ENCODE results near the gene TK2. TPM values are rescaled to one million over a fixed set of nuclear protein-coding genes. Genes with fewer than 3 reads are reported as not detected.

Gene TK2
- total and polyA plus RNA-seq, 2 donors from 2014 or later = 31.0 to 44.2 TPM

GRCh38 chr16:66591018-66591417, 41.1 kb upstream of the TK2 start:
- no peak for TF ChIP-seq CTCF (IDR thresholded peaks at IDR 0.05; ENCODE audit: borderline replicate concordance, extremely low read depth, insufficient read depth)
- no peak for FAIRE-seq
- H3K27me3 ChIP-seq (ENCODE audit: control insufficient read depth, insufficient read depth, low read length) = no peaks in the 10 kb centered on the region

GRCh38 chr16:66590322-66590721, 40.4 kb upstream of the TK2 start:
- Histone ChIP-seq H3K4me3 (ENCODE audit: low read length in 3 of 3) (no peak overlapping the region), H3K9me3 (ENCODE audit: control insufficient read depth in 2 of 3, insufficient read depth in 1 of 3, low read length in 3 of 3) (no peaks in the 10 kb centered on the region), H3K27ac (ENCODE audit: low read depth in 2 of 2, low read length in 2 of 2) (no peak overlapping the region), H3K36me3 (ENCODE audit: control insufficient read depth in 2 of 3, insufficient read depth in 3 of 3, low read length in 3 of 3) (no peaks in the 10 kb centered on the region), H3K27me3 (ENCODE audit: control insufficient read depth, insufficient read depth, low read length) (no peaks in the 10 kb centered on the region), H3K9ac (ENCODE audit: low read length in 3 of 3) (no peak overlapping the region), H3K4me1 (ENCODE audit: control insufficient read depth in 2 of 3, insufficient read depth in 2 of 3, low read depth in 1 of 3, low read length in 3 of 3) (no peaks in the 10 kb centered on the region)
- intact Hi-C loops (cut with DNase I) = no loop called here
- TF ChIP-seq CTCF (IDR thresholded peaks at IDR 0.05; ENCODE audit: borderline replicate concordance, extremely low read depth, insufficient read depth) = no peak
- DNase-seq = no peak
- no peak for FAIRE-seq

More at GRCh38 chr16:66591018-66591417, 41.1 kb upstream of the TK2 start:
- DNase-seq = no peak
- Histone ChIP-seq H3K9ac (ENCODE audit: low read length in 3 of 3) (no peak overlapping the region), H3K36me3 (ENCODE audit: control insufficient read depth in 2 of 3, insufficient read depth in 3 of 3, low read length in 3 of 3) (no peaks in the 10 kb centered on the region), H3K4me1 (ENCODE audit: control insufficient read depth in 2 of 3, insufficient read depth in 2 of 3, low read depth in 1 of 3, low read length in 3 of 3) (no peaks in the 10 kb centered on the region), H3K27ac (ENCODE audit: low read depth in 2 of 2, low read length in 2 of 2) (no peak overlapping the region), H3K9me3 (ENCODE audit: control insufficient read depth in 2 of 3, insufficient read depth in 1 of 3, low read length in 3 of 3) (no peaks in the 10 kb centered on the region), H3K4me3 (ENCODE audit: low read length in 3 of 3) (no peak overlapping the region)
- intact Hi-C loops (cut with DNase I) = no loop called here

GRCh38 chr16:66588981-66589713, 39.2 kb upstream of the TK2 start:
- Histone ChIP-seq H3K4me3 (ENCODE audit: low read length in 3 of 3) (no peak overlapping the region), H3K9me3 (ENCODE audit: control insufficient read depth in 2 of 3, insufficient read depth in 1 of 3, low read length in 3 of 3) (no peaks in the 10 kb centered on the region), H3K36me3 (ENCODE audit: control insufficient read depth in 2 of 3, insufficient read depth in 3 of 3, low read length in 3 of 3) (no peaks in the 10 kb centered on the region), H3K9ac (ENCODE audit: low read length in 3 of 3) (no peak overlapping the region), H3K27ac (ENCODE audit: low read depth in 2 of 2, low read length in 2 of 2) (no peak overlapping the region), H3K4me1 (ENCODE audit: control insufficient read depth in 2 of 3, insufficient read depth in 2 of 3, low read depth in 1 of 3, low read length in 3 of 3) (no peaks in the 10 kb centered on the region), H3K27me3 (ENCODE audit: control insufficient read depth, insufficient read depth, low read length) (no peaks in the 10 kb centered on the region)
- DNase-seq = no peak
- TF ChIP-seq CTCF (IDR thresholded peaks at IDR 0.05; ENCODE audit: borderline replicate concordance, extremely low read depth, insufficient read depth) = peak; percentile 62
- no peak for FAIRE-seq
- intact Hi-C loops (cut with DNase I) = no loop called here

Measured in kidney (tissue), 14 donors.